Colonic mucosa (tissue), 4 donors: ENCODE measurements around the gene ZNF491. TPM values are rescaled to one million over a fixed set of nuclear protein-coding genes. Genes with fewer than 3 reads are reported as not detected.

Experiments
- DNase-seq: peaks from one replicate; pipeline ENCODE4 v3.0.0-alpha.2; 2020
- H3K27ac ChIP-seq: fragments of 200-600 bp; one replicate; pipeline ENCODE4 v1.8.0; 2021
- H3K27me3 ChIP-seq: fragments of 200-600 bp; one replicate; pipeline ENCODE4 v1.8.0; 2021
- H3K36me3 ChIP-seq: fragments of 200-600 bp; one replicate; pipeline ENCODE4 v1.8.0; 2021
- H3K4me1 ChIP-seq: fragments of 200-600 bp; one replicate; pipeline ENCODE4 v1.8.0; 2021; ENCODE audit warnings: mild to moderate bottlenecking
- H3K4me3 ChIP-seq: fragments of 200-600 bp; one replicate; pipeline ENCODE4 v1.8.0; 2021
- H3K9ac ChIP-seq, 2 donors: one replicate each; pipeline ENCODE4 v1.7.0; 2013; ENCODE audit warnings: control low read depth in 2 of 2, low read depth in 2 of 2, low read length in 2 of 2
- H3K9me3 ChIP-seq: fragments of 200-600 bp; one replicate; pipeline ENCODE4 v1.8.0; 2021
- intact Hi-C: fragments of 100-400 bp; cut with DNase I; formaldehyde crosslinking; loops from one replicate; pipeline ENCODE4 v1.14.1; 2022
- total RNA-seq, 2 donors: library from RNA; stranded (reverse); fragmentation: NEBNext Ultra II Directional in 1 of 2; extraction: Animal tissue kit (Norgen Biotek cat#: 25700) in 1 of 2; gene quantifications; one replicate each; pipeline ENCODE4 v1.2.1, GENCODE V29; 2021
- TF ChIP-seq, protein P1 (sequence below): fragments of 200-600 bp; IDR thresholded peaks from one replicate; pipeline ENCODE4 v1.8.0; 2022; ENCODE audit warnings: antibody characterized with exemption, mild to moderate bottlenecking
- donor health status: healthy.
- donor health status: DM: no; HTN: no; CAD: no.
- donor health status: DM: no; HTN: no; CAD: no.

Gene ZNF491
- total RNA-seq = 1 to 10 TPM; 1.9 TPM

GRCh38 chr19:11798391-11799330 is at the start of gene ZNF491:
Gene ZNF491 (plus strand): TSS chr19:11798523. CDS start chr19:11805954, 7,431 bp downstream.
- TF ChIP-seq, protein P1, sequence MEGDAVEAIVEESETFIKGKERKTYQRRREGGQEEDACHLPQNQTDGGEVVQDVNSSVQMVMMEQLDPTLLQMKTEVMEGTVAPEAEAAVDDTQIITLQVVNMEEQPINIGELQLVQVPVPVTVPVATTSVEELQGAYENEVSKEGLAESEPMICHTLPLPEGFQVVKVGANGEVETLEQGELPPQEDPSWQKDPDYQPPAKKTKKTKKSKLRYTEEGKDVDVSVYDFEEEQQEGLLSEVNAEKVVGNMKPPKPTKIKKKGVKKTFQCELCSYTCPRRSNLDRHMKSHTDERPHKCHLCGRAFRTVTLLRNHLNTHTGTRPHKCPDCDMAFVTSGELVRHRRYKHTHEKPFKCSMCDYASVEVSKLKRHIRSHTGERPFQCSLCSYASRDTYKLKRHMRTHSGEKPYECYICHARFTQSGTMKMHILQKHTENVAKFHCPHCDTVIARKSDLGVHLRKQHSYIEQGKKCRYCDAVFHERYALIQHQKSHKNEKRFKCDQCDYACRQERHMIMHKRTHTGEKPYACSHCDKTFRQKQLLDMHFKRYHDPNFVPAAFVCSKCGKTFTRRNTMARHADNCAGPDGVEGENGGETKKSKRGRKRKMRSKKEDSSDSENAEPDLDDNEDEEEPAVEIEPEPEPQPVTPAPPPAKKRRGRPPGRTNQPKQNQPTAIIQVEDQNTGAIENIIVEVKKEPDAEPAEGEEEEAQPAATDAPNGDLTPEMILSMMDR = no peak
- peak within 1 kb of the TSS; percentile 67 to 87 for H3K9ac ChIP-seq
- intact Hi-C loops = loop anchor here (5.0 kb wide), 2 partner anchors 189 to 344 kb away; partner anchors contain the start of gene ZNF20
- DNase-seq = peak; percentile 97
- no peaks in the 10 kb centered on the region for H3K27me3 ChIP-seq
- peak within 1 kb of the TSS; percentile 80 for H3K4me3 ChIP-seq
- peaks cover 6% of the 10 kb centered on the region for H3K4me1 ChIP-seq
- no peaks in the 10 kb centered on the region for H3K36me3 ChIP-seq
- no peaks in the 10 kb centered on the region for H3K9me3 ChIP-seq
- peak within 1 kb of the TSS; percentile 70 for H3K27ac ChIP-seq

DNA sequence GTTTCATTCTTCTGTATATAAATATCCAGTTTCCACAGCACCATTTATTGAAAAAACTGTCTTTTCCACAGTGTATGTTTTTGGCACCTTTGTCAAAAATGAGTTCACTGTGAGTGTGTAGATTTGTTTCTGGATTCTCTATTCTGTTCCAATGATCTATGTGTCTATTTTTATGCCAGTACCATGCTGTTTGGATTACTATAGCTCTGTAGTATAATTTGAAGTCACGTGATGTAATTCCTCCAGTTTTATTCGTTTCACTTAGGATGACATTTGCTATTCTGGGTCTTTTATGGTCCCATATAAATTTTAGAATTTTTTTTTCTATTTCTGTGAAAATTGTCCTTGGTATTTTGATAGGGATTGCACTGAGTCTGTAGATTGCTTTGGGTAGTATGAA is 48.6 kb upstream of the ZNF491 start:
- TF ChIP-seq, protein P1 = no peak
- Histone ChIP-seq H3K27ac (no peak overlapping the region), H3K4me1 (no peaks in the 10 kb centered on the region), H3K4me3 (no peak overlapping the region), H3K9ac (no peak overlapping the region), H3K9me3 (no peaks in the 10 kb centered on the region), H3K27me3 (no peaks in the 10 kb centered on the region), H3K36me3 (no peaks in the 10 kb centered on the region)
- DNase-seq = no peak
- intact Hi-C loops = no loop called here

GRCh38 chr19:11752244-11752736 is 46.0 kb upstream of the ZNF491 start:
- Histone ChIP-seq H3K9me3 (no peaks in the 10 kb centered on the region), H3K36me3 (no peaks in the 10 kb centered on the region), H3K27ac (no peak overlapping the region), H3K4me1 (no peaks in the 10 kb centered on the region), H3K9ac (no peak overlapping the region), H3K27me3 (no peaks in the 10 kb centered on the region), H3K4me3 (no peak overlapping the region)
- TF ChIP-seq, protein P1 = no peak
- no peak for DNase-seq
- intact Hi-C loops = no loop called here

GRCh38 chr19:11754663-11755062 is 43.7 kb upstream of the ZNF491 start:
- Histone ChIP-seq H3K36me3 (no peaks in the 10 kb centered on the region), H3K9me3 (no peaks in the 10 kb centered on the region), H3K27me3 (no peaks in the 10 kb centered on the region), H3K27ac (no peak overlapping the region), H3K9ac (no peak overlapping the region), H3K4me1 (no peaks in the 10 kb centered on the region), H3K4me3 (no peak overlapping the region)
- TF ChIP-seq, protein P1 = no peak
- DNase-seq = no peak
- intact Hi-C loops = no loop called here

GRCh38 chr19:11756965-11757364 is 41.4 kb upstream of the ZNF491 start:
- Histone ChIP-seq H3K36me3 (no peaks in the 10 kb centered on the region), H3K9ac (no peak overlapping the region), H3K4me3 (no peak overlapping the region), H3K9me3 (no peaks in the 10 kb centered on the region), H3K4me1 (no peaks in the 10 kb centered on the region), H3K27ac (no peak overlapping the region), H3K27me3 (no peaks in the 10 kb centered on the region)
- intact Hi-C loops = no loop called here
- DNase-seq = no peak
- TF ChIP-seq, protein P1 = no peak
